GM19238 (cell line): ENCODE data around the gene RNF43.

Experiments used
- DNase-seq: peaks from one replicate; pipeline ENCODE4 v3.0.0; 2011; ENCODE audit warnings: low spot score; ENCODE audit not compliant: insufficient read length

Gene RNF43

DNA sequence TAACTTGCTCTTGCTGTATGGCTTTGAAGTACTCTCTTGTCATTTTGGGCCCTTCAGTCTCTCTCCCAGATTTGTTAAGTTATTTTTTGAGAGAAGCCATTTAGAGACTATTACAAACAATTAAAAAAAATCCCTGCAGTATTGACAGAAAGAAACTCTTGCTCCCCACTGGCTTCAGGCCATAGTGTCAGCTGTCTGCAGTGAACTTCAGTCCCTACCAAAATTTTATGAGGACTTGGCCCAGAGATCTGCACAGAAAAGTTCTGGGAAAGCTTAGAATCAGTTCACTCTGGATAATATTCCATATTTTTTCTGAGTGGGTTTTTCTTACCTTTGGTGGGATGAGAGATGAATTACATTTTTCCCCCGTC is 34.5 kb downstream of the RNF43 start:
- DNase-seq: no peak

DNA sequence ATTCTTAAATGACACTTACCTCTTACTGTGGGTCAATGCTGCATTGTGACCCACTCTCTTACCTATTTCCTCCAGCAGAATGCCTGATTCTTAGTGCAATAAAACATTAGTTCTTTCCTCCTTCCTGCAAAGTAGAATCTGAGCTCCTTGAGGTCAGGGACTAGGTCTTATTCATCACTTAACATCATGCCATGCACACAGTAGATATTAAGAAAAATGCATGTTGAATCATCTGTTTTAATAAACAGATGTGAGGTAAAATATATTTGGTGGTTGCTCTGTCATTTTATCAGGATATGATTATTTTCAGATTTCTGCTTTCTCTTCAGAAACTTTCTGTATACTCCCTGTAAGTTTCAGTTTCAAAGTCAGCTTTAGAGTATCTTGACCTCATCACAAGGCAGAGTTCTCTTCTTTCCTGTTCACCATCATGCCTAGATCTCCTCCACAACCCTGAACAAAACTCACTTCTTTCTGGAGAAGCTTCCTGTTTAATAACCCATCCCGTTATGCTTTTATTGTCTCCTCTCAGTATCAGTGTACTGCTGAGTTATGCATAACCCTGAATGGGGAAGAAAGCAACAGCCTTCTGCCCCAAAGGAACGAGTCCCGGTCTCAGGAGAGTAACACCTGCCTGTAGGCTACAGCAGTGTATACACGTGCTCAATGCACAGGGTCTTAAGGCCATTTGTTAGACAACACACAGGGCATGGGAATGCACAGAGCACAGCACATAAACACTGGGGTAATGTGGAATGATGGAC is 35.0 kb downstream of the RNF43 start:
- no peak for DNase-seq

DNA sequence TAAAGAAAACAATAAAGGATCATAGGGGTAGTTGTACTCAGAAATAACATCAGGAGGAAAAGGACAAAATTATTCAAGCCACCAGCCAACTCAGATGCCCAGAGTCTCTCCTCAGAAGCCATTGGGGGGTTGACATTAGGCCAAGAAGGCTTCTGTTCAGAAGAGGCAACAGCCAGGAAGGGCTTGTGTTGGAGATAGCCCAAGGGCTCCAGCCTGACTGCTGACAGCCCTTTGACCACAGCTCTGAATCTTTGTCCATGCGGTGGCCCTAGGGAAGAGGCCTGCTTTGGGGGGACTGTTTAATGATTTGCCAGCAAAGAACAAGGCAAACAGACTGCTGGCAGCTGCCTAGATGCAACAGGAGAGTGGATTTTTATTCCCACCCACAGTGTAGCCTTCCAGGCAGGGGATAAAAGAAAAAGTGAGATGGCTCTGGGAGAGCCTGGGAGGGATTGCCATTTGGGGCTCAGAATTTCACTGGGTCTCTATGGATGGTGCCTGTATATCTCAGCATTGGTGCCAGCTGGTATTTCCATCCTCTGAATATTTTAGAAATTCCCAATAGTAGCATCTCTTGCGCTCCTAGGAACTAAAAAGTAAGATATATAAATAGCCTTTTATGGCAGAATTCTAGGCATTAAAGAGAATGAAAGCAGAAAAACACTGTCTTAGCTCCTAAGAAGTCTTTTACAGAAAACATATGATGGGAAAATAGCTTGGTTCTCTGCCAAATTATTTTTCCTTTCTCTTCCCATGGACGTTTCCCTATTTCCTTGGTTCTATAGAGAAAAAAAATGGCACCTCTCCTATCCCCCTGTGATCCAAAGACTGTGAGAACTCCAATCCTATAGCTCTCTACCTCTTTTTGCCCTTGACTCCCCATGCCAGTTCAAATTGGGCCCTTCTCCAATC is 36.0 kb downstream of the RNF43 start:
- DNase-seq: no peak

DNA sequence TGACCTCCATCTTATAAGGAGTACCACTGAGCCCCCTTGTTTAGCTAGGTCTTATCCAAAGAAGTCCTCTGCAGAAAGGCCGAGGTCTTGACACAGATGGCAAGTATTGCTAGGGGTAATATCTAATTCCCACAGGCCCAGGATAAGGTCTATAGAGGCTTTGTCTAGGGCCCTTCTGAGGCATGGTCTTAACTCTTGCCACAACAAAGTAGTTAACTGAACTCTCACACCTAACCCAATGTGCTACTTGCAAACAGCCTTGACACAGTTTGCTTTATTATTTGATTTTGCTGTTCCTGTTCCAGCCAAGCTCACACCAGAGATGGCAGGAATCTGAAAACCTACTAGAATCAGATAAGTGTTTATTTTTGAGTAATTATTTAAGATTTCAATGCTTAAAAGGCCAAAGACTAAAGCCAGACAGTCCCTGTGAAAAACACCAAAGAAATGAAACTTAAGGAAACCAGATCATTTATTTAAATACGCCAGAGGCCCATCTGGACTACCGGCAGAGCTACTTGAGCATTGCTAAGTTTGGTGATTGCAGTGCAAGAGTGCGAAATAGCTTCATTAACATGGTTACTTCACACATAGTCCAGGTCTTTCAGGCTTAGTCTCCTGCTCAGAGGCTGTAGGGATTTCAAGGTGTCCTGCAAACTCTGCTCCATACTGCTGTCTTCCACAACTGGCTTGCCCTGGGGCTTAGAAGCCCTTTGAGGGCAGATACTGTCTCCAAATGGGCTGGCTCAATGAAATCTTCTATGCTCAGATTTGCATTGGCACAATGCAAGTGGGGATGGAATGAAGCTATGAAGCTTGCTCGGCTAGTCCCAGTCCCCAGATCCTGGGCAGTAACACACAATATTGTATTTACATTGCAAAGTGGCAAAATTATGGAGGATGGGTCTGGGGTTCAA is 36.9 kb downstream of the RNF43 start:
- DNase-seq: no peak

DNA sequence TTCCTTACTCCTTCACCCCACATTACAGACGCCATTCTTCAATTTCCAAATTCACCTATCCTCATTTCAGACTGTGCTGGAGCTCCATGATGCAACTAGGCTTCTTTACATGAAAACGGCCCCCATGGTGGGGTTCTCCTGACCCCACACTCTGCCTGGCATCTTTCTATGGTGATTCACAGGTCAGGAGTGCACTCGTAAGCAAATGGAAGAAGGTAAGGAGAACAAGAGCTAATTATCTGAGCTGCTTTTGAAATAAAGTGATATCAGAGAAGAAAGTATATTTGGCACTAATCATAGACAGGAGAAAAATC is 37.9 kb downstream of the RNF43 start:
- DNase-seq: no peak

DNA sequence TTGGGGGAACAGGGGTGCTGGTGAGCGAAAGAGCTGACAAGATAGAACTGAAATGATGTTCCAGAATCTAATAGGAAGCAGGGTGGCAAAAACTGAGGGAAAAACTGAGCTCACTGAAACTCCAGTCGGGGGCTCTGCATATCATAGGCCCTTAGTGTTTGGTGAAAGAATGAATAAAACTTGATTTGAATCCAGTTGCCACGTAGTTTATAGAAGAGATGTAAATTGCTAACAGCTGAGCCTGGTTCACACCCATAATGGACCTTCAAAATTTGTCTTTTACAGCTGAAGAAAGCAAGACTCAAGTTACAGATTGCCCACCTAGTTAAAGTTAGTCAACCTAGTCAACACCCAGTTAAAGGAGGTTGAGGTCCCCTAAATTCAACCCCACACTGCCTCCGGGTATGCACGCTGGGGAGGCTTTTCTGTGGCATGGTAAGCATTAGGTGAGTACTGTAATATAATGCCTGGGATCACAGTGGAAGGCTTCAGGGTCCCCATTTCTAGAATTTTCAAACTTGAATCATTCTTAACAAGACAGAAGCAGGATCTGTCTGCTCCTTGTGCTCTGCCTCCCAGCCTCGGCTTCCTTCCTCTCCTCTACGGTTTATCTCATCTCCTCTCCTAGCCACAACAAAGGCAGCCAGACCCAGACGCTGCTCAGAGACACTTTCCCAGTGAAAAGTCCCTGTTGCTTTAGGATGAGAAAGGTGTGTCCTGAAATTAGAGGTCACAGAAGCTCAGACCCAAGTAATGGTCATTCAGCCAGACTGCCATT is 38.4 kb downstream of the RNF43 start:
- no peak for DNase-seq

DNA sequence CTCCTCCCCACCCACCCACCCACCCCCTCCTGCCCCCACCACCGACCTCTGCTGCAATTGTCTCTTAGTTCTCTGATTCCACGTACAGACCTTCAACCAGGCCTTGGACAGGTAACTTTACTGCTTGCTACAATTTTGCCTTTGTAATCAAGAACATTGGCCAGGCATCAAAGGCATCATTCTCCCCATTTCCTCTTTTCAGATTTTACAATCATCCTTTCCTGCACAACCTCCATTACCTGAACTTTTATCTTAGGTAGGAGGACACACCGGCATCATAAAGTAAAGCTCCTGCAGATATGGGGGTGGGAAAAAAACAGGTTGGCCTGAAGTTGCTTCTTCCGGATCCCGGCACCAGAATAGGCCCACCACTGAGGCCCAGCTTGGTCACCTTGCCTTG is 39.7 kb downstream of the RNF43 start:
- no peak for DNase-seq

DNA sequence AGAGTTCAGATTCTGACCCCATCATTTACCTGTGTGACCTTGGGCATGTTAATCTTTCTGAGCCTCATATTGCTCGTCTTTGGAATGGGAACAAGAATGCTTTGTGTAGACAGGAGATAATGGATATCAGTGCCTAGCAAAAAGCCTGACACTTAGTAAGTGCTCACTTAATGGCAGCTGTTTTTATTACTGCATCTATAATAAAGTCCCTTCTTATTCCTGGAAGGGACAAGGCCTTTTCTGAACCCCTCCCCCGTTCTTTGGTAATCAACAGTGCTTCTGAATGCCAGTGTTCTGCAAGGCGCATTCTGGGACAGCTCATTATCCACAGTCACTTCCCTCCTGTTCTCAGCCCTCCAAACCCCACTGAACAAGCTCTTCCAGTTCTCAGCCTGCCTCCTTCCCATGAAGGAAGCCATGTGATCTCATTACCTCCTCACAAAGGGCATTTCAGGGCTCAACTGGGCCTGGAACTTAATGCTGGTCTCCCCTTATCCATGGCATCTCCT is 40.2 kb downstream of the RNF43 start:
- no peak for DNase-seq

DNA sequence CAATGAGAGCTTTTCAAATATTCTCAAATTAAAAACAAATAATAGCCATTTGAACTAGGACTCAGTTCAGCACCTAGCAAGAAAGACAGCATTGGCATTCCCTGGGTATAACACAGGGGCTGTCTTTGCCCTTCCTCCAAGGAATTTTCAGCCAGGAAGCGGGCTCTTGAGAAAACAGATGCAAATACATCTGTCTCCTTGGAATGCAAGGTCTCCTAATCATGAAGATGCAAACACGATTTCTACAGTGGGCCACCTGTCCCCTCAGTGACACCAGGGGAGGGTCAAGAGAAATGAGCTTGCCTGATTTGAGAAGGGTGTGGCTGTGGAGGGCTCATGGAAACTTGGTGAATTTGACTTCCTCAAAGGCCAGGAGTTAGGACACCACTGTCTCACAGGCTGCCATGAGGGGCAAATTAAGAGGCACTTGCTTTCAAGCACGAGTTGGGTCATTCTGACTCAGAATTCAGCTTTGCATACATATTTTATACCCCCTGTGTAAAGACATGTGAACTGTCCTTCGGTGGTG is 40.8 kb downstream of the RNF43 start:
- no peak for DNase-seq

DNA sequence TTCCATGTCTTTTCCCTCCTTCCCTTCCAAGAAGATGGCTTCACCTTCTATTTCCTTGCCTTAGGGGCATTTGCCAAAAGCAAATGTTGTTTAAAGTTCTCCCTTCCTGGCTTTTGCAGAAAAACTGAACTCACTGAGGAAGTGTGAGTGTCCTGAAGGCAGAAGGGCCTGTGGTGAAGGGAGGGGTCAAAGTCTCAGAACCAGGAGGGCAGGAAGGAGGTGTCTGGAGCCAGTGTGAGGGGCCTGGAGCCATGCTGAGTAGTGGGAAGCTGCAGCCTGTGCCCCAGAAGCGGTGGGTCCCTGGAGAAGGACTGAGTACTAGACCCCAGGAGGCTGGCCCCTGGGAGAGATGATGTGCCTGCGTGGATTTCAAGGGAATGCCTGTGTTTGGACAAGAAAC is 41.5 kb downstream of the RNF43 start:
- no peak for DNase-seq

DNA sequence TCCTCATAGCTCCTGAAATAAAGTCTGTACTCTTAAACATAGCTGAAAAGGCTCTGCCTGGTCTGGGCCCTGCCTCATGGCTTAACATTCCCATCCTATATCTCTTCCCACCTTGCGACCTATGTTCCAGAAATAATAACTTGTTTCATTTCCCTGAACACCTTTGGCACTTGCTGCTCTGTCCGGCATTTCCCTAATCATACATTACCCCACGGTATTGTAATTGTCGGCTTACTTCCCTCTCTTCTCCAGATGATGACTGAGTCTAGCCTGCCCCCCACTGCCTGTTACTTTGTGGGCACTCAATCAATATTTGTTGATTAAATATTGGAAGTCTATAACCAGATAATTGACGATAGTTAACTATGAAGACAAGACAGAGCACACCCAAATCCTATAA is 42.1 kb downstream of the RNF43 start:
- no peak for DNase-seq

DNA sequence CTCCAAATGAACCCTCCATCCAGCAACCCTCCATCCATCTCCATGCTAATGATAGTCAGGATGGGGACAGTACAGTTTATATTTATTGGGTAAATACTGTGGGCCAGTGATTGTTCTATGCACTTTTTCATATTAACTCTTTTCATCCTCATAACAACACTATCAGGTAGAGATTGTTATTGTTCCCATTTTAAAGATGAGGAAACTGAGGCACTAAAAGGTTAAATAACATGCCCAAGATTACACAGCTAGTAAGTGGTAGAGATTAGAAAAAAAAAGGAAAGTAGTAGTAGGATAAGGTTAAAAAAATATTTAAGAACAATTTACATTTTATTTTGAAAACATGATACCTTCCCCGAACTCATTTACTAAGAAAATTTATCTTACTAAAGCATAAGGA is 43.4 kb downstream of the RNF43 start:
- no peak for DNase-seq

DNA sequence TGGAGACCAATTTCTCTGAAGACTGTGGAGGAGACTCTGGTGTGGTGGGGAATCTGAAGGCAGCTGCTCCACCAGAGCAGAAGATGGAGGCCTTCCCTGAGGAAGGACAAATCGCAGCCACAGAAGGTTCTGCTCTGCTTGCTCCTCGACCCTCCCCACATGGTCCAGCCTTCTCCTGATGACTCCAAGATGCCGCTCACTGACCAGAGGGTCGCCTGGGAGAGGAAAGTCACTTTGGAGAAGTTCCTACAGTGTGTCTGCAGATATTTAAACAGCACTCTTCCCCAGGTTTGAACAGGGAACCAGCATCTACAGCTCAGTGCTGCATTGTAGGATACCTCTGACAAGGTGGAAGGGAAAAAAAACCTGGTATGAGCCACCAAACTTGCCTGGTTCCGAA is 44.3 kb downstream of the RNF43 start:
- no peak for DNase-seq

DNA sequence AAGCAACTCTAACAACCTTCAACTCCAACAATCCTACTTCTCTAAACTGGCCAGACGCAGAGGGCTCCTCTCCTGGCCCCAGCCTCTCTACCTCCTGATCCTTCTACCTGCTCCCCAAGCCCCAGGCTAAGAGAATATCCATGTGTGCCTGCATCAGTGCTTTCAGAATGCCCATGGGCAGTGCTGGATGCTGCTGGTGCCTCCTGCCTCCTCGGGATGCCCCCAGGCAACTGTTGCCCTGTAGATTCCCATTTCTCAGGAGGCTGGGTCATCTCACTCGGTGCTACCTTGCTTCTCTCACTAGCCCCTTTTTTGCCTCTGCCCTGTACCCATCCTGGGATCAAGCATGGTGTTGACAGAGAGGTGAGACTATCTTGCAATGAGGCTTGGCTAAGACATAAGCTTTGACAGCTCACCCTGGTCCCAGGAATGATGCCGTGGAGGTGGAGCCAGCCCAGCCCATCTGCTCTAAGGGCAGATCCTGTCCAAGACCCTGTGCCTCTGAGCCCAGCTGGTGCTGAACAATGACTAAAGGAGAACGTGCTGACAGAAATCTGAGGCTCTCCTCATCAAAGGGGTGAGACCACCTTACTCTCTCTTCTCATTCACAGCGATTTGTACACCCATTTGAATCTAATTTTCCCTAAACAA is 45.9 kb downstream of the RNF43 start:
- no peak for DNase-seq

DNA sequence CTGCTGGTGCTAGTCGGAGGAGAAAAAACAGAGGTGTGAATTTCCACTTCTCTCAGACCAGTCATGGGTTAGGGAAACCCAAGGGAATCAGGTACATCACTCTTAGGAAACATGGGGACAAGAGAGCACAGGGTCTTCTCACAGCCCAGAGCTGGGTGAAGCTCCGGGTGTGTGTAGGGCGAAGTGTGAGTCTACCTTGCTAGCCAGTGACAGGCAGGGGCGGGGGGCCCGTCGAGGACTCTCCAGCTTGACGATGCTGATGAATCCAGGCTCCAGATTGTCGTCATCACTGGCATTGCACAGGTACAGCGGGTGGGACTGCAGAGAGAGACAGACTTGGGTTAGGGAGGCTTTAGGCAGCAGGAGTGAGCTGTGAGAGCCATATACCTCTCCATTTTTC is 46.6 kb downstream of the RNF43 start:
- DNase-seq: no peak

DNA sequence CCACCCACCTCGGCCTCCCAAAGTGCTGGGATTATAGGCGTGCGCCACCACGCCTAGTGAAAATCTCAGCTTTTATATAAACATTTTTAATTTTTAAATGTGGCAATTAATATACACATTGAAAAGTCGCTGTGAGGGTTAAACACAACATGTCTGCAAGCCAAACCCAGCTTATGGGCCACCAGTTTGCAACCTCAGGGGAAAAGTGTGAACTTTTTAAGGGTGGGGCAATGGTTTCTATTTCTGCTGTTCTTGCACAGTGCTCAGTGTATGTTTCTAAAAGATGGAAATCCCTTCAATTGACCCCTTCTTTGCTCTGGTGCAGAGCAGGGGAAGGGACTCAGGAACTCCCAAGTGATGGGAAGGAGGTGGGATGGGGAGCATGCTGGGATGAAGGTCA is 47.0 kb downstream of the RNF43 start:
- no peak for DNase-seq

DNA sequence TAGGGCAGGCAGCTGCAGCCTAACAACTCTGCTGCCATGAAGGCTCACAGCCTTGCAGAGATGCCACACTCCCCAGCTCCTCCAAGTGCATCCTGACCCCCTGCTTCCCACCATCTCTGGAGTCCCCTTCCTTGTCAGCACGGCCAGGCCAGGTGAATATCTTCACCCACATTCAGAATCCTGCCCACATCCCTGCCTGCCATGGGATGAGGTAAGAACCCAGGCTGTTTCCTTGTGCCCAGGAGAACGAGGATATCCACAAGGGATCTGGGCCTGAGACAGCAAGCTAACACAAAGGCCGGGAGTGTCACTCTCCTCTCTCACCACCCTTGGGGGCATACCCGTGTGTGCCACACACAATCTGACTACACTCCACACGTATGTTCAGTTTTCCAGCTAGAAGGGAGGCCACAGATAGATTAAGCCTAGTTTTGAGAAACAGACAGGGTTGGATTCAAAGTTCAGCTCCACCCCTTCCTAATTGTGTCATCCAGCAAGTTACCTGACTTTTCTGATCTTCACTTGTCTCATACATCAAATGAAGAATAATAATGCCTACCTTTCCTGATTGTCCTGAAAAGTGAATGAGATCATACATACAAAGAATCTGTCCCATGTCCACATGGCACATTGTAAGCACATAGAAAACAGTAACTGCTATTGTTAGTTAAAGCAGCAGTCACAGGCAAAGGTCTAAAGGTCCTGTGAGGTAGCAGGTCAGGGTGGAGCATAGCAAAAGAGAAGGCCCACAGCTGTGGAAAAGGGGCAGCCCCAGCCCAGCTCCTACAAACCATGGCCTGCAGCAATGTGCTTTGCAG is 47.9 kb downstream of the RNF43 start:
- no peak for DNase-seq

DNA sequence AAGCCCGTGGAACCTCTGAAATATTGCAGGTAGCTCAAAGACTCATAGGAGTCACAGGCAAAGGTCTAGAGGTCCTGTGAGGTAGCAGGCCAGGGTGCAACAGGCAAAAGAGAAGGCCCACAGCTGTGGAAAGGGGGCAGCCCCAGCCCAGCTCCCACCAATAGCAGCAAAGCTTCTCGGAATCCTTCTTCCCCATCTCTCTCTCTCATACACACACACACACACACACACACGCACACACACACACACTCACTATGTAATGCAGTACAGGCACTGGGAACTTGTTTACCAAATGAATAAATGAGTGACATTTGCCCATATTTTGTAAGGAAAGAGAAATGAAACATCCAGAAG is 48.5 kb downstream of the RNF43 start:
- DNase-seq: no peak
